T-helper 1 cell treated with Interleukin-12 subunit alpha and Interleukin-12 subunit beta and Interleukin-4 antibody, amounts not matched to agents 30 ng/mL and 1 ng/mL, for 36 hours (primary cell): Measurements from ENCODE around the gene SDHD. TPM values are rescaled to one million over a fixed set of nuclear protein-coding genes. Genes with fewer than 3 reads are reported as not detected.
"Not testable (repeated sequence)": the region's sequence is repeated elsewhere in the genome, so short reads cannot be mapped to it uniquely, and the experiment has no call there.

Experiments used
- intact Hi-C: fragments of 100-400 bp; cut with micrococcal nuclease; formaldehyde crosslinking; loops from one replicate; pipeline ENCODE4 v1.15.1; 2024
- total RNA-seq: library from RNA; stranded (reverse); gene quantifications from 2 replicates; pipeline ENCODE4 v1.2.3, GENCODE V29; 2022

SDHD gene
- total RNA-seq: 84.0 and 86.2 TPM in 2 replicates

- intact Hi-C loops: loop anchor here (1.0 to 10.0 kb wide), 12 partner anchors 12 to 1788 kb away; partner anchors contain the start of genes ALG9, CFAP68, DLAT and FDXACB1
Observed at GRCh38 chr11:112086422-112087191, at the start of gene SDHD, which contains the start of gene TIMM8B. Gene SDHD, plus strand, starts transcription at chr11:112086873. Its CDS starts 35 bp downstream, at chr11:112086908. Gene TIMM8B, minus strand, starts transcription at chr11:112086756. Its CDS starts 33 bp downstream, at chr11:112086723.

- intact Hi-C loops: no loop called here
Observed at GRCh38 chr11:112037527-112037926, 49.1 kb upstream of the SDHD start.

GRCh38 chr11:112042161-112042960, 44.3 kb upstream of the SDHD start:
- intact Hi-C loops: no loop called here

GRCh38 chr11:112042961-112043304, 43.7 kb upstream of the SDHD start:
- intact Hi-C loops: no loop called here

- intact Hi-C loops: no loop called here
Observed at GRCh38 chr11:112044961-112045360, 41.7 kb upstream of the SDHD start.

- intact Hi-C loops: not testable (repeated sequence)
Observed at GRCh38 chr11:112046647-112047046, 40.0 kb upstream of the SDHD start.

GRCh38 chr11:112048256-112048655, 38.4 kb upstream of the SDHD start:
- intact Hi-C loops: not testable (repeated sequence)

- intact Hi-C loops: no loop called here
Observed at GRCh38 chr11:112049777-112050176, 36.9 kb upstream of the SDHD start.

GRCh38 chr11:112050721-112051120, 36.0 kb upstream of the SDHD start:
- intact Hi-C loops: no loop called here

GRCh38 chr11:112051768-112052167, 34.9 kb upstream of the SDHD start:
- intact Hi-C loops: no loop called here

GRCh38 chr11:112057170-112057569, 29.5 kb upstream of the SDHD start:
- intact Hi-C loops: no loop called here

- intact Hi-C loops: no loop called here
Observed at GRCh38 chr11:112058103-112058502, 28.6 kb upstream of the SDHD start.

GRCh38 chr11:112062923-112063322, 23.8 kb upstream of the SDHD start:
- intact Hi-C loops: no loop called here

GRCh38 chr11:112073941-112074811, 12.5 kb upstream of the SDHD start, which contains the start of the genes NKAPD1 and PIH1D2:
Gene NKAPD1, plus strand, starts transcription at chr11:112074299. Its CDS starts 1,276 bp downstream, at chr11:112075575.
Gene PIH1D2, minus strand, starts transcription at chr11:112074017. Its CDS starts 843 bp downstream, at chr11:112073174.
- intact Hi-C loops: loop anchor here (1.0 to 5.0 kb wide), 11 partner anchors 12 to 1240 kb away; partner anchors contain the start of genes ALG9, CFAP68, DLAT and FDXACB1

GRCh38 chr11:112082729-112083128, 3.9 kb upstream of the SDHD start:
- intact Hi-C loops: loop anchor here (10.0 kb wide), 1 partner anchor 1792 kb away; the partner anchor contains the start of gene USP28

GRCh38 chr11:112085822-112086421, 751 bp upstream of the SDHD start:
- intact Hi-C loops: loop anchor here (1.0 to 10.0 kb wide), 12 partner anchors 12 to 1789 kb away; partner anchors contain the start of genes ALG9, CFAP68, DLAT and FDXACB1

GRCh38 chr11:112087212-112087611, 539 bp downstream of the SDHD start:
- intact Hi-C loops: loop anchor here (2.0 to 10.0 kb wide), 4 partner anchors 216 to 1788 kb away; partner anchors contain the start of genes ALG9, SIK2, USP28 and ZW10

GRCh38 chr11:112095302-112095701, 8.6 kb downstream of the SDHD start:
- intact Hi-C loops: not testable (repeated sequence)

GRCh38 chr11:112096194-112096593, 9.5 kb downstream of the SDHD start:
- intact Hi-C loops: no loop called here
